OCI-LY7 (cell line): ENCODE measurements around the gene ADGRD1. TPM values are rescaled to one million over a fixed set of nuclear protein-coding genes. Genes with fewer than 3 reads are reported as not detected.

Experiments used
- BruUV-seq: library from RNA; stranded (reverse); fragments of 400-500 nt; replicated peaks from 2 replicates; lab custom pipeline; 2021; lab: Mats Ljungman, UMichigan
- CTCF ChIA-PET: fragments of 300-600 bp; sonication (Branson Sonifier 250); formaldehyde crosslinking; loops from one replicate; lab custom pipeline; 2022; ENCODE audit warnings: antibody characterized with exemption; ENCODE audit not compliant: unreplicated experiment; lab: Charles Lee
- POLR2A ChIA-PET: fragments of 300-600 bp; sonication (Branson Sonifier 250); formaldehyde crosslinking; loops from one replicate; lab custom pipeline; 2022; ENCODE audit warnings: antibody characterized with exemption; lab: Charles Lee
- DNase-seq: peaks from one replicate; pipeline ENCODE4 v3.0.0-alpha.2; 2015; ENCODE audit warnings: low spot score
- H2AFZ ChIP-seq: fragments of 200-600 bp; sonication (generic), shearing (Covaris generic); 2 replicates; pipeline ENCODE4 v1.6.1; 2014; ENCODE audit warnings: mild to moderate bottlenecking, antibody characterized with exemption, low read length, moderate library complexity
- H3K27ac ChIP-seq: fragments of 200-600 bp; sonication (generic); 2 replicates; pipeline ENCODE4 v1.5.1; 2014; ENCODE audit warnings: mixed run types, low read depth, mild to moderate bottlenecking, moderate library complexity, low read length, inconsistent platforms; ENCODE audit not compliant: poor library complexity, severe bottlenecking
- H3K36me3 ChIP-seq: fragments of 200-600 bp; sonication (generic); 2 replicates; pipeline ENCODE4 v1.6.1; 2014; ENCODE audit warnings: mild to moderate bottlenecking, antibody characterized with exemption, low read length, moderate library complexity, mixed read lengths; ENCODE audit not compliant: insufficient read depth
- H3K4me1 ChIP-seq: fragments of 200-600 bp; sonication (generic); 2 replicates; pipeline ENCODE4 v1.5.1; 2014; ENCODE audit warnings: mild to moderate bottlenecking, low read length; ENCODE audit not compliant: insufficient read depth, poor library complexity, severe bottlenecking
- H3K4me2 ChIP-seq: fragments of 200-600 bp; sonication (generic); 2 replicates; pipeline ENCODE4 v1.6.1; 2014; ENCODE audit warnings: mild to moderate bottlenecking, low read length
- H3K4me3 ChIP-seq: fragments of 200-600 bp; sonication (generic); 2 replicates; pipeline ENCODE4 v1.5.1; 2014; ENCODE audit warnings: mild to moderate bottlenecking, low read depth, low read length; ENCODE audit not compliant: poor library complexity, severe bottlenecking
- H3K79me2 ChIP-seq: fragments of 200-600 bp; sonication (generic); 2 replicates; pipeline ENCODE4 v1.6.1; 2016; ENCODE audit warnings: low read depth, mild to moderate bottlenecking, low read length, moderate library complexity, mixed read lengths; ENCODE audit not compliant: insufficient read depth
- H3K9me2 ChIP-seq: fragments of 200-600 bp; sonication (generic); 2 replicates; pipeline ENCODE4 v1.6.1; 2016; ENCODE audit warnings: mild to moderate bottlenecking, low read length, mixed read lengths; ENCODE audit not compliant: insufficient read depth
- H3K9me3 ChIP-seq: fragments of 200-600 bp; sonication (generic); 2 replicates; pipeline ENCODE4 v1.6.1; 2014; ENCODE audit warnings: mild to moderate bottlenecking, mixed run types, low read length, mixed read lengths
- H4K20me1 ChIP-seq: fragments of 200-600 bp; sonication (generic); 2 replicates; pipeline ENCODE4 v1.6.1; 2014; ENCODE audit warnings: mild to moderate bottlenecking, antibody characterized with exemption, low read length, moderate library complexity, mixed read lengths; ENCODE audit not compliant: insufficient read depth
- CTCF ChIP-seq: fragments of 200-600 bp; sonication (generic); conservative IDR thresholded peaks from 2 replicates; pipeline ENCODE4 v1.5.1; 2014; ENCODE audit warnings: mild to moderate bottlenecking, antibody characterized with exemption, low read length, moderate library complexity, mixed read lengths
- EZH2phosphoT487 ChIP-seq: fragments of 200-600 bp; sonication (generic); IDR thresholded peaks from 2 replicates; pipeline ENCODE4 v1.6.1; 2018; ENCODE audit warnings: low read depth, borderline replicate concordance, mild to moderate bottlenecking, mixed run types, antibody characterized with exemption, low read length, moderate library complexity, mixed read lengths
- intact Hi-C: fragments of 100-400 bp; cut with micrococcal nuclease; formaldehyde crosslinking; loops from one replicate; pipeline ENCODE4 v1.10.0; 2022; ENCODE audit not compliant: unreplicated experiment
- total RNA-seq, 2 experiments: library from RNA; depleted of rRNA in 1 of 2; stranded (reverse); fragments of >200 nt in 1 of 2; shearing (Covaris generic) in 1 of 2; gene quantifications; 2 replicates each; pipeline ENCODE4 v1.2.3, GENCODE V29; 2014 to 2022

ADGRD1 gene
- total RNA-seq, 2 experiments from 2014 or later: 1.0 to 1.7 TPM

DNA sequence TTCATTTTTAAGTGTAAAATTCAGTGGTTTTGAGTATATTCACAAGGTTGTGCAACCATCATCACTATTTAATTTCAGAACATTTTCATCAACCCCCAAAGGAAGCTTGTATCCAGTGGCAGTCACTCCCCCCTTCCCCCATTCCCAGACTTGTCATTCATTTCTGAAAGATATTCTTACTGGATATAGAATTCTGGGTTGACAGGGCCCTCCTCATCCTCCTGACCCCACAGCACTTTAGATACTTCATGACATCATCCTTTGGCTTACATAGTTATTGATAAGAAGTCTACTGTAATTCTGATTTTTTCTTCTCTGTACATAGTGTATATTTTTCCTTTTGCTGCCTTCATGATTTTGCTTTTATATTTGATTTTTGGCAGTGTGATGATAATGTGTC is 8.8 kb upstream of the ADGRD1 start:
- Histone ChIP-seq H3K79me2 (no peaks in the 10 kb centered on the region), H3K36me3 (no peaks in the 10 kb centered on the region), H4K20me1 (no peaks in the 10 kb centered on the region), H3K9me3 (peaks cover 23% of the 10 kb centered on the region), H3K4me2 (no peak overlapping the region), H3K4me3 (no peak overlapping the region), H3K9me2 (no peaks in the 10 kb centered on the region), H3K27ac (no peak overlapping the region), H3K4me1 (no peaks in the 10 kb centered on the region), H2AFZ (no peak overlapping the region)
- POLR2A ChIA-PET: no interaction called here
- no peak for TF ChIP-seq CTCF
- no peak for TF ChIP-seq EZH2phosphoT487
- no TSS peak for BruUV-seq
- CTCF ChIA-PET: no interaction called here
- intact Hi-C loops: no loop called here
- DNase-seq: no peak

- H2AFZ ChIP-seq: no peak overlapping the region
- H3K4me1 ChIP-seq: no peaks in the 10 kb centered on the region
- no TSS peak for BruUV-seq
- intact Hi-C loops: no loop called here
- H3K79me2 ChIP-seq: no peaks in the 10 kb centered on the region
- no peaks in the 10 kb centered on the region for H4K20me1 ChIP-seq
- no peak for TF ChIP-seq EZH2phosphoT487
- TF ChIP-seq CTCF: no peak
- H3K4me3 ChIP-seq: no peak overlapping the region
- no peaks in the 10 kb centered on the region for H3K9me2 ChIP-seq
- H3K9me3 ChIP-seq: peaks cover 20% of the 10 kb centered on the region
- no peak overlapping the region for H3K4me2 ChIP-seq
- ChIA-PET CTCF (no interaction called here), POLR2A (no interaction called here)
- H3K36me3 ChIP-seq: no peaks in the 10 kb centered on the region
- H3K27ac ChIP-seq: no peak overlapping the region
- no peak for DNase-seq
These were observed 7.8 kb upstream of the ADGRD1 start for GRCh38 chr12:130945786-130946492.

GRCh38 chr12:130947028-130947613 is 6.6 kb upstream of the ADGRD1 start:
- H3K4me2 ChIP-seq: no peak overlapping the region
- no peaks in the 10 kb centered on the region for H3K79me2 ChIP-seq
- H3K9me2 ChIP-seq: no peaks in the 10 kb centered on the region
- no peaks in the 10 kb centered on the region for H4K20me1 ChIP-seq
- CTCF ChIA-PET: no interaction called here
- POLR2A ChIA-PET: no interaction called here
- H3K9me3 ChIP-seq: peaks cover 20% of the 10 kb centered on the region
- no peak overlapping the region for H3K27ac ChIP-seq
- H3K4me1 ChIP-seq: no peaks in the 10 kb centered on the region
- BruUV-seq: no TSS peak
- no peaks in the 10 kb centered on the region for H3K36me3 ChIP-seq
- no peak for DNase-seq
- no peak overlapping the region for H3K4me3 ChIP-seq
- no peak for TF ChIP-seq CTCF
- TF ChIP-seq EZH2phosphoT487: no peak
- no peak overlapping the region for H2AFZ ChIP-seq
- intact Hi-C loops: no loop called here
